SJSA1 (cell line): ENCODE results near the gene RAPSN. TPM values are rescaled to one million over a fixed set of nuclear protein-coding genes. Genes with fewer than 3 reads are reported as not detected.

Experiments used
- DNase-seq, 2 experiments: peaks; one replicate each; pipeline ENCODE4 v3.0.0-alpha.2; 2015 to 2020; ENCODE audit warnings: low spot score in 2 of 2, low read depth in 1 of 2
- H3K27ac ChIP-seq: fragments of 250-450 bp; sonication (Bioruptor Pico); 2 replicates; pipeline ENCODE4 v1.5.1; 2020; ENCODE audit warnings: mild to moderate bottlenecking, moderate library complexity
- H3K27me3 ChIP-seq: fragments of 250-450 bp; sonication (Bioruptor Pico); replicated peaks from 2 replicates; pipeline ENCODE4 v1.5.1; 2020; ENCODE audit warnings: mild to moderate bottlenecking, moderate library complexity
- H3K36me3 ChIP-seq: fragments of 250-450 bp; sonication (Bioruptor Pico); 2 replicates; pipeline ENCODE4 v1.5.1; 2020; ENCODE audit warnings: mild to moderate bottlenecking
- H3K4me1 ChIP-seq: fragments of 250-450 bp; sonication (Bioruptor Pico); replicated peaks from 2 replicates; pipeline ENCODE4 v1.6.1; 2021; ENCODE audit warnings: mild to moderate bottlenecking
- H3K4me3 ChIP-seq: fragments of 250-450 bp; sonication (Bioruptor Pico); 2 replicates; pipeline ENCODE4 v1.5.1; 2020; ENCODE audit warnings: mild to moderate bottlenecking
- H3K9me3 ChIP-seq: fragments of 250-450 bp; sonication (Bioruptor Pico); replicated peaks from 2 replicates; pipeline ENCODE4 v1.5.1; 2020; ENCODE audit warnings: mild to moderate bottlenecking
- total RNA-seq: library from RNA; depleted of rRNA; stranded (reverse); fragments of >200 nt; shearing (Covaris generic); gene quantifications from 2 replicates; pipeline ENCODE4 v1.2.3, GENCODE V29; 2014

Gene RAPSN
- total RNA-seq, 1 experiment from 2014 or later, result 0.34 TPM

GRCh38 chr11:47435687-47436086 is 13.2 kb downstream of the RAPSN start:
- Histone ChIP-seq H3K36me3 (no peaks in the 10 kb centered on the region), H3K4me3 (no peak overlapping the region), H3K27ac (no peak overlapping the region), H3K4me1 (no peaks in the 10 kb centered on the region), H3K9me3 (no peaks in the 10 kb centered on the region), H3K27me3 (no peaks in the 10 kb centered on the region)
- DNase-seq, result no peak

GRCh38 chr11:47434011-47434786 is 14.7 kb downstream of the RAPSN start:
- H3K9me3 ChIP-seq, result no peaks in the 10 kb centered on the region
- H3K4me1 ChIP-seq, result no peaks in the 10 kb centered on the region
- H3K4me3 ChIP-seq, result no peak overlapping the region
- no peaks in the 10 kb centered on the region for H3K36me3 ChIP-seq
- DNase-seq, result no peak
- H3K27me3 ChIP-seq, result no peaks in the 10 kb centered on the region
- H3K27ac ChIP-seq, result no peak overlapping the region

GRCh38 chr11:47433157-47433556 is 15.8 kb downstream of the RAPSN start:
- H3K27ac ChIP-seq, result no peak overlapping the region
- no peaks in the 10 kb centered on the region for H3K36me3 ChIP-seq
- no peaks in the 10 kb centered on the region for H3K9me3 ChIP-seq
- no peak for DNase-seq
- no peaks in the 10 kb centered on the region for H3K27me3 ChIP-seq
- H3K4me3 ChIP-seq, result no peak overlapping the region
- H3K4me1 ChIP-seq, result no peaks in the 10 kb centered on the region

GRCh38 chr11:47431356-47432083 is 17.4 kb downstream of the RAPSN start:
- Histone ChIP-seq H3K27ac (no peak overlapping the region), H3K4me1 (no peaks in the 10 kb centered on the region), H3K27me3 (no peaks in the 10 kb centered on the region), H3K36me3 (no peaks in the 10 kb centered on the region), H3K4me3 (no peak overlapping the region), H3K9me3 (no peaks in the 10 kb centered on the region)
- no peak for DNase-seq

GRCh38 chr11:47430524-47430923 is 18.4 kb downstream of the RAPSN start:
- Histone ChIP-seq H3K27me3 (no peaks in the 10 kb centered on the region), H3K4me1 (no peaks in the 10 kb centered on the region), H3K36me3 (peaks cover 6% of the 10 kb centered on the region), H3K27ac (no peak overlapping the region), H3K4me3 (no peak overlapping the region), H3K9me3 (no peaks in the 10 kb centered on the region)
- no peak for DNase-seq

GRCh38 chr11:47426062-47426956 is 22.6 kb downstream of the RAPSN start, which contains the start of gene PSMC3:
TSS of gene PSMC3 (minus strand) at chr11:47426439. CDS start at chr11:47426279, 160 bp downstream.
- Histone ChIP-seq H3K4me1 (peaks cover 9% of the 10 kb centered on the region), H3K4me3 (peak within 1 kb of the TSS; percentile 76), H3K36me3 (peaks cover 48% of the 10 kb centered on the region), H3K9me3 (no peaks in the 10 kb centered on the region), H3K27ac (peak within 1 kb of the TSS; percentile 97), H3K27me3 (no peaks in the 10 kb centered on the region)
- peak; percentile 97 to 98 for DNase-seq

- peak overlapping the region; percentile 76 for H3K4me3 ChIP-seq
- H3K4me1 ChIP-seq, result peaks cover 9% of the 10 kb centered on the region
- H3K27me3 ChIP-seq, result no peaks in the 10 kb centered on the region
- peak overlapping the region; percentile 97 for H3K27ac ChIP-seq
- no peak for DNase-seq
- H3K9me3 ChIP-seq, result no peaks in the 10 kb centered on the region
- peaks cover 55% of the 10 kb centered on the region for H3K36me3 ChIP-seq
Observed at GRCh38 chr11:47425611-47426010, 23.3 kb downstream of the RAPSN start.

GRCh38 chr11:47418454-47419259 is 30.3 kb downstream of the RAPSN start:
- Histone ChIP-seq H3K27me3 (no peaks in the 10 kb centered on the region), H3K36me3 (peaks cover 95% of the 10 kb centered on the region), H3K9me3 (no peaks in the 10 kb centered on the region), H3K4me1 (peaks cover 27% of the 10 kb centered on the region), H3K4me3 (no peak overlapping the region), H3K27ac (no peak overlapping the region)
- DNase-seq, result no peak

GRCh38 chr11:47417712-47418111 is 31.2 kb downstream of the RAPSN start:
- Histone ChIP-seq H3K4me3 (no peak overlapping the region), H3K27me3 (no peaks in the 10 kb centered on the region), H3K27ac (no peak overlapping the region), H3K36me3 (peaks cover 92% of the 10 kb centered on the region), H3K4me1 (peaks cover 27% of the 10 kb centered on the region), H3K9me3 (no peaks in the 10 kb centered on the region)
- no peak for DNase-seq

GRCh38 chr11:47415949-47416472 is 32.9 kb downstream of the RAPSN start:
- Histone ChIP-seq H3K27ac (peak overlapping the region; percentile 58), H3K27me3 (no peaks in the 10 kb centered on the region), H3K4me1 (peaks cover 27% of the 10 kb centered on the region), H3K36me3 (peaks cover 88% of the 10 kb centered on the region), H3K9me3 (no peaks in the 10 kb centered on the region), H3K4me3 (no peak overlapping the region)
- peak; percentile 86 to 95 for DNase-seq

GRCh38 chr11:47415091-47415854 is 33.7 kb downstream of the RAPSN start:
- peaks cover 88% of the 10 kb centered on the region for H3K36me3 ChIP-seq
- peak overlapping the region; percentile 58 for H3K27ac ChIP-seq
- H3K4me1 ChIP-seq, result peaks cover 28% of the 10 kb centered on the region
- no peaks in the 10 kb centered on the region for H3K9me3 ChIP-seq
- no peak overlapping the region for H3K4me3 ChIP-seq
- no peak for DNase-seq
- H3K27me3 ChIP-seq, result no peaks in the 10 kb centered on the region

- peaks cover 87% of the 10 kb centered on the region for H3K36me3 ChIP-seq
- H3K27ac ChIP-seq, result no peak overlapping the region
- H3K9me3 ChIP-seq, result no peaks in the 10 kb centered on the region
- no peaks in the 10 kb centered on the region for H3K27me3 ChIP-seq
- DNase-seq, result peak in 1 of 2 experiments; percentile 45
- H3K4me3 ChIP-seq, result no peak overlapping the region
- peaks cover 34% of the 10 kb centered on the region for H3K4me1 ChIP-seq
Observed at GRCh38 chr11:47414685-47415070, 34.3 kb downstream of the RAPSN start.
